GM12892 (cell line): ENCODE results near the gene PRUNE2.

Experiments used
- POLR2A ChIP-seq: IDR thresholded peaks from 2 replicates; pipeline ENCODE4 v1.6.1; 2011; ENCODE audit warnings: low read depth, low read length, control low read depth
- POLR2AphosphoS5 ChIP-seq: IDR thresholded peaks from 2 replicates; pipeline ENCODE4 v1.6.1; 2011; ENCODE audit warnings: low read depth, low read length, control low read depth

GRCh38 chr9:76588316-76588715 lies 317.6 kb downstream of the PRUNE2 start:
- TF ChIP-seq POLR2A, result no peak
- no peak for TF ChIP-seq POLR2AphosphoS5
